Kidney (tissue), 14 donors: ENCODE data around the gene KERA. TPM values are rescaled to one million over a fixed set of nuclear protein-coding genes. Genes with fewer than 3 reads are reported as not detected.
"Not testable (repeated sequence)": the region's sequence is repeated elsewhere in the genome, so short reads cannot be mapped to it uniquely, and the experiment has no call there.

Experiments used
- DNase-seq, 5 donors: peaks; one replicate each; pipeline ENCODE4 v3.0.0-alpha.2; 2013 to 2020
- FAIRE-seq: peaks from 2 replicates; lab custom pipeline; 2012; peaks lifted over from hg19 to GRCh38; lab: Jason Lieb, UNC
- H3K27ac ChIP-seq, 2 donors: one replicate each; pipeline ENCODE4 v1.7.0; 2013; ENCODE audit warnings: low read depth in 2 of 2, low read length in 2 of 2, inconsistent platforms in 1 of 2
- H3K27me3 ChIP-seq: one replicate; pipeline ENCODE4 v1.7.1; 2013; ENCODE audit warnings: low read length, inconsistent platforms; ENCODE audit not compliant: control insufficient read depth, insufficient read depth
- H3K36me3 ChIP-seq, 3 donors: one replicate each; pipeline versions ENCODE4 v1.7.0 to v1.7.1; 2013; ENCODE audit warnings: low read length in 3 of 3, control low read depth in 1 of 3, inconsistent platforms in 1 of 3; ENCODE audit not compliant: insufficient read depth in 3 of 3, control insufficient read depth in 2 of 3
- H3K4me1 ChIP-seq, 3 donors: one replicate each; pipeline versions ENCODE4 v1.7.0 to v1.7.1; 2013; ENCODE audit warnings: low read length in 3 of 3, inconsistent platforms in 1 of 3, low read depth in 1 of 3; ENCODE audit not compliant: control insufficient read depth in 2 of 3, insufficient read depth in 2 of 3
- H3K4me3 ChIP-seq, 3 donors: one replicate each; pipeline versions ENCODE4 v1.7.0 to v1.8.1; 2013; ENCODE audit warnings: low read length in 3 of 3, control low read depth in 1 of 3, inconsistent platforms in 1 of 3
- H3K9ac ChIP-seq, 3 donors: one replicate each; pipeline versions ENCODE4 v1.7.0 to v1.7.1; 2013; ENCODE audit warnings: low read length in 3 of 3, control low read depth in 1 of 3, inconsistent platforms in 1 of 3
- H3K9me3 ChIP-seq, 3 donors: one replicate each; pipeline versions ENCODE4 v1.7.0 to v1.7.1; 2013; ENCODE audit warnings: low read length in 3 of 3, control low read depth in 1 of 3, inconsistent platforms in 1 of 3; ENCODE audit not compliant: control insufficient read depth in 2 of 3, insufficient read depth in 1 of 3
- CTCF ChIP-seq: IDR thresholded peaks from 3 replicates; pipeline ENCODE4 v1.5.1; 2012; ENCODE audit warnings: mild to moderate bottlenecking, moderate library complexity, borderline replicate concordance; ENCODE audit not compliant: insufficient read depth; ENCODE audit errors: extremely low read depth
- intact Hi-C: fragments of 100-400 bp; cut with DNase I; formaldehyde crosslinking; loops from one replicate; pipeline ENCODE4 v1.11.1; 2022
- polyA plus RNA-seq: library from polyadenylated mRNA; stranded (reverse); fragments of 350-450 nt; fragmentation: Illumina TruSeq; extraction: RNeasy Lipid Tissue Mini Kit (QIAGEN cat#74804); gene quantifications from one replicate; pipeline ENCODE4 v1.2.3, GENCODE V29; 2014; ENCODE audit warnings: low read depth, low replicate concordance; ENCODE audit not compliant: insufficient read depth
- total RNA-seq: library from RNA; stranded (reverse); fragmentation: NEBNext Ultra II Directional; extraction: Animal tissue kit (Norgen Biotek cat#: 25700); gene quantifications from one replicate; pipeline ENCODE4 v1.2.1, GENCODE V29; 2021
- donor health status: control.
- donor health status: control.
- donor health status: control.
- donor health status: control.
- donor health status: control.
- donor health status: DM: yes; HTN: yes; CAD: no.
- donor health status: Normal renal cell carcinoma (clear cell type).

Gene KERA
- total and polyA plus RNA-seq, 2 donors from 2014 or later: not detected

- H3K36me3 ChIP-seq: no peaks in the 10 kb centered on the region
- DNase-seq: no peak
- no peaks in the 10 kb centered on the region for H3K27me3 ChIP-seq
- no peaks in the 10 kb centered on the region for H3K4me1 ChIP-seq
- no peak overlapping the region for H3K4me3 ChIP-seq
- intact Hi-C loops: no loop called here
- peaks cover 0 to 13% (median 0%) of the 10 kb centered on the region in 3 donors for H3K9me3 ChIP-seq
- H3K9ac ChIP-seq: no peak overlapping the region
- TF ChIP-seq CTCF: no peak
- H3K27ac ChIP-seq: no peak overlapping the region
- no peak for FAIRE-seq
Measured at GRCh38 chr12:91091916-91092715, 34.3 kb upstream of the KERA start.

GRCh38 chr12:91089953-91090352, 32.1 kb upstream of the KERA start:
- H3K4me3 ChIP-seq, intact Hi-C loops, H3K27ac ChIP-seq, H3K4me1 ChIP-seq, FAIRE-seq, H3K9ac ChIP-seq, DNase-seq, H3K27me3 ChIP-seq, H3K36me3 ChIP-seq: not testable (repeated sequence)
- H3K9me3 ChIP-seq: peaks cover 0 to 13% (median 0%) of the 10 kb centered on the region in 3 donors

DNA sequence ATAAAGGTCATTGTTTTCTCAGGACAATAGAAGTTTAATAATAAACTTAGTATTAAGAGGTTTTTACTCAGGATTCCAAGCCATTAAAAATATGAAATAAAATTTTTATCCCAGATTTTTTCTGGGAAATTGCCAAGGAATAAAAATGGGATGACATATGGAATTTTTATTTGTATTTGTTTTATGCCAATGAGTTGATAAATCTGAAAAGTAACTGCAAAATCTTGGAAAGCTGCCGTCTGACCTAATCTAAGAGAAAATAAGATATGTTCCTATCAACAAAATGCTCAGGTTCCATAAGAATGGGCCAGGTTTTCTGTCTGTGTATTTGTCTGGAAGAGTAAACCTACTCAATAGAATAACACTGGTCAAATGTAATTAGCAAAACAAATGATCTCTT, 22.2 kb upstream of the KERA start:
- H3K27ac ChIP-seq: no peak overlapping the region
- H3K27me3 ChIP-seq: no peaks in the 10 kb centered on the region
- TF ChIP-seq CTCF: no peak
- no peaks in the 10 kb centered on the region for H3K36me3 ChIP-seq
- no peak overlapping the region for H3K9ac ChIP-seq
- intact Hi-C loops: no loop called here
- H3K4me1 ChIP-seq: no peaks in the 10 kb centered on the region
- DNase-seq: no peak
- FAIRE-seq: no peak
- no peak overlapping the region for H3K4me3 ChIP-seq
- H3K9me3 ChIP-seq: no peaks in the 10 kb centered on the region

GRCh38 chr12:91078501-91078900, 20.7 kb upstream of the KERA start:
- no peak overlapping the region for H3K4me3 ChIP-seq
- no peaks in the 10 kb centered on the region for H3K9me3 ChIP-seq
- H3K27me3 ChIP-seq: no peaks in the 10 kb centered on the region
- DNase-seq (no peak), FAIRE-seq (no peak)
- H3K9ac ChIP-seq: no peak overlapping the region
- no peak for TF ChIP-seq CTCF
- H3K4me1 ChIP-seq: peaks cover 0 to 3% (median 0%) of the 10 kb centered on the region in 3 donors
- intact Hi-C loops: no loop called here
- no peaks in the 10 kb centered on the region for H3K36me3 ChIP-seq
- no peak overlapping the region for H3K27ac ChIP-seq
